Smooth muscle cell (in vitro differentiated cells): Measurements from ENCODE around the gene MOB2. TPM values are rescaled to one million over a fixed set of nuclear protein-coding genes. Genes with fewer than 3 reads are reported as not detected.

Source experiments
- DNase-seq: peaks from one replicate; lab custom pipeline; 2025; ENCODE audit not compliant: unreplicated experiment; lab: John Stamatoyannopoulos, UW
- H2AFZ ChIP-seq: fragments of 200-600 bp; sonication (generic); 2 replicates; pipeline ENCODE4 v1.6.0; 2016; ENCODE audit warnings: antibody characterized with exemption, low read depth, mild to moderate bottlenecking
- H3F3A ChIP-seq: fragments of 200-600 bp; sonication (generic); 2 replicates; pipeline ENCODE4 v1.6.0; 2017; ENCODE audit warnings: antibody characterized with exemption, low read depth
- H3K27ac ChIP-seq: fragments of 200-600 bp; sonication (generic); 2 replicates; pipeline ENCODE4 v1.5.1; 2016; ENCODE audit warnings: low read depth, mild to moderate bottlenecking
- H3K27me3 ChIP-seq: fragments of 200-600 bp; sonication (generic); 2 replicates; pipeline ENCODE4 v1.6.1; 2016; ENCODE audit warnings: low read depth, mild to moderate bottlenecking
- H3K36me3 ChIP-seq: fragments of 200-600 bp; sonication (generic); 2 replicates; pipeline ENCODE4 v1.5.1; 2016; ENCODE audit warnings: low read depth
- H3K4me1 ChIP-seq: fragments of 200-600 bp; sonication (generic); 2 replicates; pipeline ENCODE4 v1.5.1; 2016; ENCODE audit warnings: low read depth
- H3K4me2 ChIP-seq: fragments of 200-600 bp; sonication (generic); 2 replicates; pipeline ENCODE4 v1.6.0; 2016; ENCODE audit warnings: mild to moderate bottlenecking
- H3K4me3 ChIP-seq: fragments of 200-600 bp; sonication (generic); 2 replicates; pipeline ENCODE4 v1.5.1; 2016; ENCODE audit warnings: mild to moderate bottlenecking
- H3K79me2 ChIP-seq: fragments of 200-600 bp; sonication (generic); 2 replicates; pipeline ENCODE4 v1.6.0; 2016; ENCODE audit warnings: low read depth, mild to moderate bottlenecking
- H3K9ac ChIP-seq: fragments of 200-600 bp; sonication (generic); 2 replicates; pipeline ENCODE4 v1.6.0; 2016; ENCODE audit warnings: low read depth
- H3K9me3 ChIP-seq: fragments of 200-600 bp; sonication (generic); replicated peaks from 2 replicates; pipeline ENCODE4 v1.5.1; 2016; ENCODE audit warnings: low read depth
- H4K20me1 ChIP-seq: fragments of 200-600 bp; sonication (generic); 2 replicates; pipeline ENCODE4 v1.6.0; 2016; ENCODE audit warnings: low read depth
- WGBS: methylation state at CpG from one replicate; pipeline ENCODE4 v1.1.7; 2016; ENCODE audit warnings: low lambda C conversion rate; 5-methylcytosine and 5-hydroxymethylcytosine counted together
- polyA plus RNA-seq: library from polyadenylated mRNA; unstranded; fragments of >200 nt; fragmentation: Nextera tagmentation; extraction: Ambion mirVana; gene quantifications from 2 replicates; pipeline ENCODE4 v1.2.1, GENCODE V29; 2016
- total RNA-seq: library from RNA; depleted of rRNA; stranded (reverse); fragments of >200 nt; gene quantifications from 2 replicates; pipeline ENCODE4 v1.2.3, GENCODE V29; 2014
- TF ChIP-seq, protein P1 (sequence below): fragments of 200-600 bp; sonication (generic); IDR thresholded peaks from 2 replicates; pipeline ENCODE4 v1.5.1; 2017; ENCODE audit warnings: borderline replicate concordance, mild to moderate bottlenecking, antibody characterized with exemption; ENCODE audit not compliant: insufficient read depth, poor library complexity, severe bottlenecking

The MOB2 gene
- total and polyA plus RNA-seq, 2 experiments from 2014 or later, result 2.5 to 24.0 TPM

GRCh38 chr11:1449490-1450243 lies 36.9 kb downstream of the MOB2 start:
- Histone ChIP-seq H3K36me3 (no peaks in the 10 kb centered on the region), H4K20me1 (no peaks in the 10 kb centered on the region), H3F3A (no peaks in the 10 kb centered on the region), H3K9me3 (no peaks in the 10 kb centered on the region), H3K4me1 (no peaks in the 10 kb centered on the region), H3K4me2 (no peak overlapping the region), H3K27ac (no peak overlapping the region), H3K9ac (no peak overlapping the region), H2AFZ (no peak overlapping the region), H3K79me2 (no peaks in the 10 kb centered on the region), H3K4me3 (no peak overlapping the region), H3K27me3 (no peaks in the 10 kb centered on the region)
- 86% methylated on average over 22 of the region's 31 CpGs for WGBS
- TF ChIP-seq, protein P1, sequence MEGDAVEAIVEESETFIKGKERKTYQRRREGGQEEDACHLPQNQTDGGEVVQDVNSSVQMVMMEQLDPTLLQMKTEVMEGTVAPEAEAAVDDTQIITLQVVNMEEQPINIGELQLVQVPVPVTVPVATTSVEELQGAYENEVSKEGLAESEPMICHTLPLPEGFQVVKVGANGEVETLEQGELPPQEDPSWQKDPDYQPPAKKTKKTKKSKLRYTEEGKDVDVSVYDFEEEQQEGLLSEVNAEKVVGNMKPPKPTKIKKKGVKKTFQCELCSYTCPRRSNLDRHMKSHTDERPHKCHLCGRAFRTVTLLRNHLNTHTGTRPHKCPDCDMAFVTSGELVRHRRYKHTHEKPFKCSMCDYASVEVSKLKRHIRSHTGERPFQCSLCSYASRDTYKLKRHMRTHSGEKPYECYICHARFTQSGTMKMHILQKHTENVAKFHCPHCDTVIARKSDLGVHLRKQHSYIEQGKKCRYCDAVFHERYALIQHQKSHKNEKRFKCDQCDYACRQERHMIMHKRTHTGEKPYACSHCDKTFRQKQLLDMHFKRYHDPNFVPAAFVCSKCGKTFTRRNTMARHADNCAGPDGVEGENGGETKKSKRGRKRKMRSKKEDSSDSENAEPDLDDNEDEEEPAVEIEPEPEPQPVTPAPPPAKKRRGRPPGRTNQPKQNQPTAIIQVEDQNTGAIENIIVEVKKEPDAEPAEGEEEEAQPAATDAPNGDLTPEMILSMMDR, result no peak
- no peak for DNase-seq

- no peaks in the 10 kb centered on the region for H4K20me1 ChIP-seq
- no peaks in the 10 kb centered on the region for H3K79me2 ChIP-seq
- TF ChIP-seq, protein P1, result no peak
- H3F3A ChIP-seq, result no peaks in the 10 kb centered on the region
- H3K4me2 ChIP-seq, result no peak overlapping the region
- WGBS, result 94% methylated on average over 24 of the region's 24 CpGs
- no peak overlapping the region for H3K9ac ChIP-seq
- no peaks in the 10 kb centered on the region for H3K4me1 ChIP-seq
- no peak overlapping the region for H3K4me3 ChIP-seq
- no peaks in the 10 kb centered on the region for H3K9me3 ChIP-seq
- no peak overlapping the region for H3K27ac ChIP-seq
- H3K27me3 ChIP-seq, result no peaks in the 10 kb centered on the region
- no peak for DNase-seq
- no peaks in the 10 kb centered on the region for H3K36me3 ChIP-seq
- H2AFZ ChIP-seq, result no peak overlapping the region
Observed at GRCh38 chr11:1448882-1449281, 37.7 kb downstream of the MOB2 start.

DNA sequence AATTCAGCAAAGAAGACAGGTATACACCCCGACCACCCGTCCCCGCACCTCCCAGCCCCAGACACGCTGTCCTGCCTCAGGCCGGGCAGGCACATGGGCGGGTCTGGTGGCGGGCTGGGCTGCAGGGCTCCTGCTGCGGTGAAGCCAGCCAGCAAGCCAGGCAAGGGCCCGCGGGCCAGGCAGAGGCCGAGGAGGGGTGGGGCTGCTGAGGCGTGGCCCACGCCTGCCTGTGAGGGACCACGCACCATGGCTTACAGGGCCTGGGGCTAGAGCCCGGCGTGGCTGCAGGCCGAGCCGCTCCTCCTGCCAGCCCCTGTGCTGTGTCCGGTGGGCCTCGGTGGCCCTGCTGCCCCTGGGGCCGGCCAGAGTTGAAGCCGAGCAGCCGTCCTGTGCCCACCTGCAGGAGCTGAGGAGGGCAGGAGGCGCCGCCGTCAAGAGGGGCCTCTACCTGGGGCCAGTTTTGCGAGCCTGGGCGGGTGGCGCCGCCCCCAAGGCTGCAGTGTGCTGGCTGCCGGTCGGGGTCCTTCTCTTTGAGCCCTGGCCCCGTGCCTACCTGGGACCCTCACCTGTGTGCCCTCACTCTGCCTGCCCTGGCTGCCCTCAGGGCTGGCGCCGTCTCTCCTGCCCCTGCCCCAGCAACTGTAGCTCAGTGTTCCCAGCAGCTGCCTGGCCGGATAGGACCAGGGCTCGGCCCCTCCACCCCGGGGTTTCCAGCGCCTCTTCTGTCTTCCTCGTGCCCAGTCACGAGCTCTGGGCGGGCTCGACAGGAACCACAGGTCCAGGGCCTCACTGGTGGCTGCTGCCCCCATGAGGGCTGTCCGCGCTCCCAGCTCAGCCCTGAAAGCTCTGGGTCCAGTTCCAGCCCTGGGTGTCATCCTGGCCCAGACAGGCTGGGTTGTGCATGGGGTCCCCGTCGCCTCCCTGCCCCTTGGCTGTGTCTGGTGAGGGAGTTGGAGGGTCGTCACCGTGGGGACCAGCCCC lies 38.4 kb downstream of the MOB2 start:
- no peaks in the 10 kb centered on the region for H3K79me2 ChIP-seq
- no peaks in the 10 kb centered on the region for H3K36me3 ChIP-seq
- TF ChIP-seq, protein P1, result no peak
- no peaks in the 10 kb centered on the region for H3K4me1 ChIP-seq
- H3K27ac ChIP-seq, result no peak overlapping the region
- no peak overlapping the region for H3K9ac ChIP-seq
- H3K4me3 ChIP-seq, result no peak overlapping the region
- H4K20me1 ChIP-seq, result no peaks in the 10 kb centered on the region
- 92% methylated on average over 47 of the region's 49 CpGs for WGBS
- DNase-seq, result no peak
- no peaks in the 10 kb centered on the region for H3F3A ChIP-seq
- H2AFZ ChIP-seq, result no peak overlapping the region
- H3K9me3 ChIP-seq, result no peaks in the 10 kb centered on the region
- no peak overlapping the region for H3K4me2 ChIP-seq
- H3K27me3 ChIP-seq, result no peaks in the 10 kb centered on the region
